ENCODE measurements around the gene LARGE1.

- no peak for TF ChIP-seq CTCF (conservative IDR thresholded peaks at IDR 0.05 in 1 of 2, IDR thresholded peaks at IDR 0.05 in 1 of 2; ENCODE audit: low read depth in 1 of 2, low read length in 2 of 2)
- no peak for TF ChIP-seq EZH2 (IDR thresholded peaks at IDR 0.05; ENCODE audit: low read length, missing control alignments)
Measured at GRCh38 chr22:33699176-33699575, 221.1 kb downstream of the LARGE1 start.

Data from fibroblast of lung (primary cell).